GM04504 (cell line): ENCODE data around the gene FUT8.

Experiments used
- DNase-seq: peaks from one replicate; pipeline ENCODE4 v3.0.0-alpha.2; 2012; ENCODE audit warnings: low read depth

The FUT8 gene

DNA sequence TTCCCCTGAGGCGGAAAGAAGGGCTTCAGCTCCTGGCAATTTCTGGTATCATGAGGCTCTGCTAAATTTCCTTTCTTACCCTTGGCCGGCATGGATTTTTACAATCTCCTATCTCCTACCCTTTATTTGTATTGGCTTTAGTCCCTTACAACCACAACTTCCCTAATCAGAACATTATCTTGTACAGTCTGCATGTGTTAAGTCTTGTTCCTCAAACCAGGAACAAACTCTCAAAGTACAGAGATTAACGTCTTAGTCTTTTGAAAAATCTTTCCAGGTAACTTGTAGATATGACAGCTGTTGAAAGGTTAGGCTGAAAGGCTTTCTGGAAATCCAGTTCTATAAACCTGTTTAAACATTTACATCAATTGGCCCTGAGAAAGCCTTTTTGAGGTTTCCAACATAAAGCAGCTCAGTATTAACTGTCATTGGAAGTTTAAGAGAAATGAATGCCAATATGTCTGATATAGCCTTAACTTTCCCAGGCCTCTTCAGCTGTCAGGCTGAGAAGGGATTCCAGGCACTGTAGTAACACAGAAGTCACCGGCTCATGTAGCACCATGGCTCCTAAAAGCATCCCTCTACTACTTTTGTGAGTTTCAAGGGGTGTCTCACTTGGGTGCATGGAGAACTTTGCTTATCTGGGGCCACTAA, 360.5 kb downstream of the FUT8 start:
- DNase-seq: no peak

DNA sequence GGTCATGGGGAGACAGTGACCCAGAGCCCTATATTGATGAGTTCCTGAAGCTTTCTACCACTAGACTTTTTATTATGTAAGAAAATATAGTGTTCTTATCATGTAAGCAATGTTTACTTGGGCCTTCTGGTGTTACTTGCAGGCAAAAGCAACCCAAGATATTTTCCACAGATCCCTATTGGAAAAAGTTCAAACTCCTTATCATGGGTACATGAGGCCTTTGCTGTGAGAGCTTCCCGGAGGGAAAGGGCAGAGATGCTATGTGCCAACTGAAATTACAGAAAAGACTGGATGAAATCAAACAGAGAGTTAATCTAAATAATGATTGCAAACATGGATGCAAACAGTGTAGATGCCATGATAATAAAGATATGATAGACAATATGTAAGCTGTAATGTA, 361.5 kb downstream of the FUT8 start:
- no peak for DNase-seq

DNA sequence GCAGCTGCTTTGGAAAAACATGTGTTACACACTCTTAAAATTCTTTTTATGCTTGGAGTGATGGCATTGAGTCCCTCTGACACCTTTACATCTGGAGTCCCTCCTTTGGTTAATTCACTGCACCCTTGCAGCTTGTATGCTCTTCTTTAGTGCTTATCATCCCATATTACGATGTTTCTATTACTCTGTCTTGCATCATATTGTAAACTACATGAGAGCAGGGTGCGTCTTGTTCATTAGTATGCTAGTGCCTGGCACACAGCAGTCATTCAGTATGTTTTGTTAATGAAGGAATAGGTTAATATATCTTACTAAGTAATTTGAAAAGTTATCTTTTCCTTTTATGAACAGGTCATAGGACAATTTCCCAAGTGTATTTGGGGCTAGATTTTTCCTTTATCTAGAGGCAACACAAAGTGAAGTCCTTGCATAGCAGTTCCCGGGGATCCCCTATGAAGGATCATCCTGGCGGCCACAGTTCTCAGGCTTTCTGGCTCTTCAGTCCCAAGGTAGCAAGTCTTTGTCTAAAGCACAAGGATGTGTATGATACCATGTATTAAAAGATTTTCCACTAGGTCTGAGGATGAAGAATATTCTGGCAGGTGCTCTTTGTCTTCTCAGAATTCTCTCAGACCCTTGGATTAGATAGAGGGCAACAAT, 363.8 kb downstream of the FUT8 start:
- DNase-seq: no peak

DNA sequence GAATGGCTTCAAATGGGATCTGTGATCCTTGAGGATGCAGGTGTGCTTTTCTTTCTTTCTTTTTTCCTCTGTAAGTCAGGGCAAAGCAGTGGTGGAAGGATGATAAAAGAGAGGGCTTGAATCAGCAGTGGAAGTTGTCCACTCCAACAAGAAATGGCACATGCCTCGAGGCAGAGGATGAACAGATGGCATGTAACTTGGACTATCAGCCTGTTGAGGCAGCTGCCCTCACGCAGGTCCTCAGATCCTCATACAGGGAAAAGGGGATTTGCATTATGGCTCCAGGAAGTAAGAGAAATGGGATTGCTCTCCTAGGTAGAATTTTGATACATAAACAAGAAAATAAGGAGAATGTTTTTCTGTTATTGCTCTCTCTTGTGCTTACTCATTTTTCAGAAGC, 368.0 kb downstream of the FUT8 start:
- no peak for DNase-seq

DNA sequence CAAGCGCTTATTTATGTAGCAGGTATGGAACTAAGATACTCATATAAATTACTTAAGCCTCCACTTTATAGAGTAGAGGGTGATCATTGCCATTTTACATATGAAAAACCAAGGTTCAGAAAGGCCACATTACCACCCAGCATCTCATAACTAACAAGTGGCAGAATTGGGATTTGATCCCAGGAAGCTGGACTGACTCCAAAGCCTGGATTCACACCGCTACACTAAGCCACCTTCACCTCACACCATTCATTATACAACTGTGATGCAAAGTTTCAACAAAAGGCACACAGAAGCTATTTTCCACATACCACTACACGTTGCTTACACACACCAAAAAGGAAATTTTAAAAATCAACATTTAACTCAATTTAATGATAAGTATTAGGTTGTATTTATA, 370.6 kb downstream of the FUT8 start:
- no peak for DNase-seq

DNA sequence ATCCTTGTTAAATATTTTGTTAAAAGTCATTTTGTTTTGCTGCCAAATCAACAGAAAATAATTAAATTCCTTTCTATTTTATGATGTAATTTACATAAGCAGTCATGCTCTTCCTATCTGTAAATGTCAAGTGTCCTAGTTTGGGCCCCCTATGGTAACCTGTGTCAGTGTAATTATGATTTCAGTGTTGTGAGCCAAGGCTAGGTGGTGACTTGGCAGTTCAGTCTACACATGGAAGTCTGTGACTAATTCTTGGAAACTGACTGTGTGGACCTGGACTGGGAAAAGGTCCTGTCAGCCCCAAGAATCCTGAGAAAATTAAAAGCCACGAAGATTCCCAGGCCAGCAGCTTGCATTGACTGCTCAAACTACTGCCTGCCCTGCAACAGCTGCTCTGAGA, 371.0 kb downstream of the FUT8 start:
- DNase-seq: no peak

DNA sequence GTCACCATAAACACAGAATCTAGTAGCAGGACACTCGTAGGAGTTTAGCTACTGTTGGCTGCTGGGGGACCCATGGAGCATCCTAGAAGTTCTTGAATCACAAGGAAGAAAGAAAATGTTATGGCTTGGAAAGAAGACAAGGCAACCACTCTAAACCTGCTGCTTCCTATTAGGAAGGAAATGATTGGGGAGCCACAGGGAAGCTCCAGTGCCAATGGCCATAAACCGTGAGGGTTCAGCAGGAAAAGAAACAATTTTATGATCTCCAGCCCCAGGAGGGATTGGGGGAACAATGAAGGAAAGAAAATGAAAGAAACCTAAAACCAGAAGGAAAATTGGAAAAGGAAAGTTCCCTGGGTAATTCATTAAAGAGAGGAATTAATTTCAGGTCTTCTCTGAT, 372.0 kb downstream of the FUT8 start:
- no peak for DNase-seq

DNA sequence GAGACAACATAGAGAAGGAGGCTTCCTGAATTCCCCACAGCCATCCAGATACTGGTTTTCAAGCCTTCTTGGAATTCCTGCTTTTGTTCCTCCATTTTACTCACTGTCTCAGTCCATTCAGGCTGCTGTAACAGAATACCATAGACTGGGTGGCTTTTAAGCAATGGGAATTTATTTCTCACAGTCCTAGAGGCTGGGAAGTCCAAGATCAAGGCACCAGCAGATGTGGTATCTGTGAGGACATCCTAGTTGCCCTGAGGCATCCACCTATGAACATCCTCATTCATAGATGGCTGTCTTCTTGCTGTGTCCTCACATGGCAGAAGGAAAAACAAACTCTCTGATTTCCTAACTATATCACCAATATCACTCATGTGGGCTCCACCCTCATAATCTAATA, 374.9 kb downstream of the FUT8 start:
- DNase-seq: no peak

DNA sequence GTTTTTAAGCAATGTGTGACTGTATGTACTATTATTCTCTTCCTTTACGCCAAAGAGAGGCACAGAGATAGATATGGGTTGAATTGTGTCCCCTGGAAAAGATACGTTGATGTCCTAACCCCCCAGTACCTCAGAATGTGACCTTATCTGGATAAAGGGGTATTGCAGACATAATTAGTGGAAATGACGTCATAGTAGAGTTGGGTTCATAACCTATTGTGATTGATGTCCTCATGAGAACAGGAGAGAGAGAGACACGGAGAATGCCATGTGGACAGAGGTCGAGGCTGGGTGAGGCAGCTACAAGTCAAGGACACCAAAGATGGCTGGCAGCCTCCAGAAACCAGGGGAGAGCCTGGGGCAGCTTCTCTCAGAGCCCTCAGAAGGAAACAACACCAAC, 376.3 kb downstream of the FUT8 start:
- DNase-seq: no peak

DNA sequence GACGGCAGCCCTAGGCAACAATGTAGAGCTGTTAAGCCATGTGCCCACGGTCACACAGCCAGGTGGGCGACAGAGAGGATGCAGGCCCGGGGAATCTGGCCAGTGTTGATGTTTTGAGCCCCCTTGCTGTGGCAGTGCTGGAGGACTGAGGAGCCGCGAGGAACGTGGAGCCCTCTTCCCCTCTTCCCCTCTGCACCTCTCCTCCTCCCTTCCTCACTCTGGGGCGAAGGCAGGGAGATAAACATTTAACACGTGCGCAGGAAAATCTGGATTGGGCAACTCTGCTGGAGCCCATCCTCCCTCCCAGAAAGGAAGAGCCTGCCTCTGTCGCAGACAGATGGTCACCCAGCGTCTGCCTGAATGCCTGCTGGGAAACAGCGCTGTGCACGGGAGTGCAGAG, 376.8 kb downstream of the FUT8 start:
- no peak for DNase-seq

DNA sequence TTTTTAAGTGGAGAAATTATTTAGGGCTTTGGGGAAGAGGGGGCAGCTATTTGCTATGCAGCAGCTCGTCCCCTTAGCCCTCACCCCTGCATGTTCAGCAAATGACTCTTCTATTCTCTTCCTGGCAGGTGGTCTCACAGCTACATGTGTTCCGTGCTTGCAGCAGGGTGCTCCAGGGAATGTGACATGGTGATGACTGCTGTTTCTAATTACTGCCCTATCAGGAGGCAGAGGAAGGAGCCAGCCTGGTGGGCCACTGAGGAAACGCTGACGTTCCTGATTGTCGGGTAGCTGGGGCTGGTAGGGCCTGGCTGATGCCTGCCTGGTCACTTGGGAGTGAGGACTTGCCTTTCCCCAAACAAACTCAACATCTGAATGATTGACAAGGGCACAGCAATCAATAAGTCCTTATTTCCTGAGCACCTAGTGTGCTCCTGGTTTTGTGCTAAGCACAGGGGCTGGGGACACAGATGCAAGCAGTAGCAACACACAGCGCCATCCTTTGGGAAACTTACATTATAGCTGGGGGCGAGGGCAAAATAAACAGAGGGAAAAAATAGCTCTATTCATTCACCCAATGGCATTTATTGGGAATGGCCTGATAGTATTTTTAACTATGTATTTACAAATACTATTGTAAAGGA, 377.8 kb downstream of the FUT8 start:
- no peak for DNase-seq

DNA sequence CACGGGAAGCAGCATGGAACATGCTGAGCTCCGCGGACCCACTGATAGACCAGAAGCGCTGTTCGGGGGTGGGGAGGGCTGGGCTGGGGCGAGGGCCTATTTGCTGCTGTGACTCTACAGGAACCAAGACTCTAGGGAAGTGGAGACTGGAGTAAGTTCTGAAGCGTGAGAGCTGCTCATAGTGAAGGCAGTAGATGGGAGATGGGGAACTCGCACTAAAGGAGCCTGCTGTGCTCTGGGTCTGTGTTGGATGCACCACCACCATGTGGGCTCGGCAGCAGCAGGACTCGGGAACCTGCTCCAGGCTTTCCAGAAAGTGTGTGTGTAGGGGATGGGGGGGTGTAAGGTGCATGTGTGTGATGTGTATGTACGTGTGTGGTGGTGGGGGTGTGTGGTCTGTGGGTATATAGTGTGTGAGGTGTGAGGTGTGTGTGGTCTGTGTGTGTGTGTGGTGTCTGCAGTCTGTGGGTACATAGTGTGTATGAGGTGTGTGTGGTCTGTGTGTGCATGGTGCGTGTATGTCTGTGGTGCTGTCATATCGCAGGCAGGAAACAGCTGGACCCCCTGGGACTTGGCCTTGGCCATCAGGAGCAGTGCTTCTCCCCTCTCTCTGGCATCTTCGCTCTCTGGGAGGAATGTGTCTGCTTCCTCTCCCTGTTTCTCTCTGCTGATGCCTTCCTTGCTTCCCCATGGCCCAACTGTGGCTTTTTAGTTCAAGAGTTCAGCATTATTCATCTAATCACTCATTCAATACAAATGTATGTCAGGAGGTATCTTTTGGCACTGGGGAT, 378.9 kb downstream of the FUT8 start:
- no peak for DNase-seq

DNA sequence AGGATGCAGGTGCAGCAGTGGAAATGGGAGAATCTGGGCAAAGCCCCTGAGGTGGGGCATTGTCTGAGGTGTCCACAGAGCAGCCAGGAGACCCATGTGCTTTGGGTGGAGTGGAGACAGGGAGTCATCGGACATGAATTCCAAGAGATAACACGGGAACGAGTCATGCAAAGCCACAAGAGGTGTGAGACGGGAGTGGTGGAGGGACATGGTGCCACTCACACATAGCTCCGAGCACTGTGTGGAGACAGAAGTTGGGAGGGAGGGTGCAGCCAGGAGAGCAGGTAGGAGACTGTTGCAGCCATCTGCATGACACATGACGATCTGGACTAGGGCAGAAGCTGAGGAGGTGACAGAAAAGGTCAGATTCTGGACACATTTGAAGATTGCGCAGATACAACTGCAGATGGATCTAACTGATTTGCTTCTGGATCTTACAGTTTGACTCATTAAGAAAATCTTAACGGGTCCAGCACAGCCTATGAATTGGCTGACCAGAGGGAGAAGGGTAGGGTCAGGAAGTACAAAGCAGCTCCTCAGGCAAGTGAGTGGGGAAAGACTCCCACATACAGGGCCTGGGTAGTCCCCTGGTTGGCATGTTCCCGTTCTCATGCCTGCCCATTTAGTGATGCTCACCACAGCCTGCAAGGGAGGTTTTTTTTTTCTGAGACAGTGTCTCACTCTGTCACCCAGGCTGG, 379.8 kb downstream of the FUT8 start:
- DNase-seq: no peak
